Right lobe of liver (tissue), 6 donors: ENCODE data around the gene ADGRF1. TPM values are rescaled to one million over a fixed set of nuclear protein-coding genes. Genes with fewer than 3 reads are reported as not detected.

Experiments
- ATAC-seq, 4 donors: fragments of 200-7000 bp; cut with Tn5 transposase; one replicate each; pipeline ENCODE4 v1.9.1; 2020; ENCODE audit warnings: mild to moderate bottlenecking in 4 of 4, moderate library complexity in 4 of 4
- DNase-seq, 3 donors: peaks; one replicate each; pipeline ENCODE4 v3.0.0-alpha.2; 2020
- H3K27ac ChIP-seq, 3 donors: fragments of 200-600 bp; one replicate each; pipeline ENCODE4 v1.8.0; 2022
- H3K27me3 ChIP-seq, 2 donors: fragments of 200-600 bp; one replicate each; pipeline ENCODE4 v1.8.0; 2022
- H3K36me3 ChIP-seq, 4 donors: fragments of 200-600 bp; sonication (generic) in 1 of 4; one replicate each; pipeline versions ENCODE4 v1.5.1 to v1.8.0; 2017 to 2022; ENCODE audit warnings: control low read depth in 1 of 4
- H3K4me1 ChIP-seq, 4 donors: fragments of 200-600 bp; sonication (generic) in 1 of 4; one replicate each; pipeline versions ENCODE4 v1.5.1 to v1.8.0; 2017 to 2022; ENCODE audit warnings: control low read depth in 1 of 4
- H3K4me3 ChIP-seq, 3 donors: fragments of 200-600 bp; one replicate each; pipeline ENCODE4 v1.8.0; 2022
- H3K9me3 ChIP-seq, 4 donors: fragments of 200-600 bp; sonication (generic) in 1 of 4; one replicate each; pipeline versions ENCODE4 v1.5.1 to v1.8.0; 2017 to 2022; ENCODE audit warnings: control low read depth in 1 of 4
- CTCF ChIP-seq, 4 donors: fragments of 200-600 bp in 3 of 4; fragments of 450-650 bp in 1 of 4; IDR thresholded peaks; one replicate each; pipeline versions ENCODE4 v1.5.1 to v1.8.0; 2016 to 2022; ENCODE audit warnings: antibody characterized with exemption in 4 of 4, mild to moderate bottlenecking in 2 of 4
- POLR2A ChIP-seq: fragments of 450-650 bp; IDR thresholded peaks from one replicate; pipeline ENCODE4 v1.6.1; 2017; ENCODE audit warnings: antibody characterized with exemption, mild to moderate bottlenecking
- WGBS: methylation state at CpG from one replicate; pipeline ENCODE4 v1.1.6; 2018; ENCODE audit warnings: low coverage, low lambda C conversion rate; ENCODE audit not compliant: insufficient coverage; ENCODE audit errors: missing lambda C conversion rate; 5-methylcytosine and 5-hydroxymethylcytosine counted together
- intact Hi-C, 2 donors: fragments of 100-400 bp; cut with DNase I; formaldehyde crosslinking; loops; one replicate each; pipeline versions ENCODE4 v1.11.2 to v1.14.1; 2022
- total RNA-seq, 6 experiments: library from RNA; depleted of rRNA in 2 of 6; stranded (reverse); fragments of >200 nt in 2 of 6; fragmentation: NEBNext Ultra II Directional in 3 of 6; extraction: Animal tissue kit (Norgen Biotek cat#: 25700) in 3 of 6; gene quantifications; one replicate each; pipeline versions ENCODE4 v1.1.0 to v1.2.4, GENCODE V29; 2016 to 2023
- donor health status: DM: no; HTN: yes; CAD: no.
- donor health status: DM: no; HTN: no; CAD: no.
- donor health status: DM: no; HTN: no; CAD: no.
- donor health status: DM: no; HTN: yes; CAD: no.
- donor health status: DM: no; HTN: yes; CAD: no.

The ADGRF1 gene
- total RNA-seq, 6 experiments from 2014 or later = not detected

- no peaks in the 10 kb centered on the region for H3K9me3 ChIP-seq
- intact Hi-C loops = no loop called here
- H3K27ac ChIP-seq = no peak overlapping the region
- DNase-seq (no peak), ATAC-seq (peak in 1 of 4 donors; percentile 16)
- no peaks in the 10 kb centered on the region for H3K36me3 ChIP-seq
- TF ChIP-seq POLR2A (no peak), CTCF (IDR thresholded peaks at IDR 0.05) (no peak)
- H3K4me1 ChIP-seq = no peaks in the 10 kb centered on the region
- 59% methylated on average over 2 of the region's 3 CpGs for WGBS
- no peak overlapping the region for H3K4me3 ChIP-seq
- no peaks in the 10 kb centered on the region for H3K27me3 ChIP-seq
Observed at GRCh38 chr6:47047097-47047478, 5.0 kb upstream of the ADGRF1 start.

GRCh38 chr6:47044397-47044796 is 2.3 kb upstream of the ADGRF1 start:
- intact Hi-C loops = no loop called here

GRCh38 chr6:47043286-47043685 is 1.2 kb upstream of the ADGRF1 start:
- intact Hi-C loops = no loop called here
- no peak for DNase-seq
- no peak overlapping the region for H3K27ac ChIP-seq
- no peaks in the 10 kb centered on the region for H3K9me3 ChIP-seq
- H3K4me3 ChIP-seq = no peak overlapping the region
- 54% methylated on average over 1 of the region's 1 CpG for WGBS
- H3K27me3 ChIP-seq = no peaks in the 10 kb centered on the region
- no peak for ATAC-seq
- no peaks in the 10 kb centered on the region for H3K36me3 ChIP-seq
- no peaks in the 10 kb centered on the region for H3K4me1 ChIP-seq
- TF ChIP-seq POLR2A (no peak), CTCF (IDR thresholded peaks at IDR 0.05) (no peak)

More at GRCh38 chr6:47044397-47044796, 2.3 kb upstream of the ADGRF1 start:
- Histone ChIP-seq H3K9me3 (no peaks in the 10 kb centered on the region), H3K27me3 (no peaks in the 10 kb centered on the region), H3K4me3 (no peak overlapping the region), H3K4me1 (no peaks in the 10 kb centered on the region), H3K36me3 (no peaks in the 10 kb centered on the region), H3K27ac (no peak overlapping the region)
- no peak for DNase-seq
- TF ChIP-seq CTCF (IDR thresholded peaks at IDR 0.05) (no peak), POLR2A (no peak)
- 45% methylated on average over 5 of the region's 5 CpGs for WGBS
- no peak for ATAC-seq

- no peaks in the 10 kb centered on the region for H3K4me1 ChIP-seq
- intact Hi-C loops = no loop called here
- no peaks in the 10 kb centered on the region for H3K9me3 ChIP-seq
- H3K36me3 ChIP-seq = no peaks in the 10 kb centered on the region
- H3K4me3 ChIP-seq = no peak overlapping the region
- ATAC-seq = no peak
- no peaks in the 10 kb centered on the region for H3K27me3 ChIP-seq
- 84% methylated on average over 2 of the region's 2 CpGs for whole genome bisulfite sequencing
- no peak for DNase-seq
- no peak overlapping the region for H3K27ac ChIP-seq
- TF ChIP-seq CTCF (IDR thresholded peaks at IDR 0.05) (no peak), POLR2A (no peak)
Observed at GRCh38 chr6:47041741-47042140, 391 bp downstream of the ADGRF1 start.

- H3K4me1 ChIP-seq = no peaks in the 10 kb centered on the region
- ATAC-seq (no peak), DNase-seq (no peak)
- peaks cover 0 to 5% of the 10 kb centered on the region in 2 donors for H3K27me3 ChIP-seq
- no peaks in the 10 kb centered on the region for H3K9me3 ChIP-seq
- no peak overlapping the region for H3K4me3 ChIP-seq
- TF ChIP-seq CTCF (IDR thresholded peaks at IDR 0.05) = no peak
- TF ChIP-seq POLR2A = no peak
- intact Hi-C loops = no loop called here
- WGBS = 37% methylated on average over 6 of the region's 6 CpGs
- H3K27ac ChIP-seq = no peak overlapping the region
- no peaks in the 10 kb centered on the region for H3K36me3 ChIP-seq
Observed at GRCh38 chr6:47034926-47035325, 7.2 kb downstream of the ADGRF1 start.
